Breast epithelium (tissue), 3 donors: ENCODE measurements around the gene MYCL.

ENCODE experiments used
- POLR2A ChIP-seq: fragments of 450-650 bp; IDR thresholded peaks from one replicate; pipeline ENCODE4 v1.6.1; 2016; ENCODE audit warnings: antibody characterized with exemption, mild to moderate bottlenecking, moderate library complexity
- POLR2AphosphoS5 ChIP-seq, 3 donors: sonication (generic); formaldehyde crosslinking; IDR thresholded peaks; one replicate each; pipeline ENCODE4 v1.6.1; 2017; ENCODE audit warnings: antibody characterized with exemption in 3 of 3
- TF ChIP-seq, protein P1 (sequence below), 3 donors: fragments of 450-650 bp; IDR thresholded peaks; one replicate each; pipeline ENCODE4 v1.5.1; 2016 to 2017; ENCODE audit warnings: antibody characterized with exemption in 3 of 3, mild to moderate bottlenecking in 3 of 3, moderate library complexity in 3 of 3

DNA sequence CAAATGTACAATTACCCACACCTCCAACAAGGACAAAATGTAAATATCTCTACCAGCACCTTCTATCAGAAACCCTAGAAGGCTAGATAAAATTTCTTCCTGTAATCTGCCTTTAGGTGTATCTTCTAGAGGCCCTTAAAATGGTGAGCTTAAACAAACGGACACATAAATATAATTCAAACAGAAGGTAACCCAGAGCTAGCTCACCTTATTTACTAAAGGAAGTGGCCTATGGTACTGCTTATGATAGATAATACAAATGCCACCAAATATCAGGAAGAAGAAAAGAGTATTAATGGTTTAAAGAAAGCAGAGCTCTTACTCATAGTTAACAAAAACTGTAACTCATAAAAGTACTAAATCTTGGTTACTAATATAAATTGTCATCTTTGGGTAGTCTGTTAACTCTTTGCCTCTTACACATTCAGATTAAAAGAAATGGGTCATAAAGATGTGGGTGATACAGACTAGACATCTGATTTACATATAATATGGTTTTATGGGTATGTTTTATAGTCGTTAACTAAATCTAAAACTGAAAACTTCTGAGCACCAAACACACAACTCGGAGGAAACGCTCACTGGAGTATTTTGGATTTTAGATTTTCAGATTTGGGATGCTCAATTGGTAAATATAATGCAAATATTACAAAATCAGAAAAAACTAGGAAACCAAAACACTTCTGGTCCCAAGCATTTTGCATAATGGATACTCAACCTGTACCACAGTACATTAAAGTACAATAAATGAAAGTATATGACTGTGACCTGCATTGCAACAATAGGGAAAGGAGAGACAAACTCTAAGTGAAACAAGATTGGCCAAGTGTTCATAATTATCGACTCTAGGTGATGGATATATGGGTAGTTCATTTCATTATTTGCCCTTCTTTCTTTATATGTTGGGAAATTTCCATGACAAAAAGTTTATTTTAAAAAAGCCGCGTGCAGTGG is 41.6 kb downstream of the MYCL start:
- TF ChIP-seq, protein P1, sequence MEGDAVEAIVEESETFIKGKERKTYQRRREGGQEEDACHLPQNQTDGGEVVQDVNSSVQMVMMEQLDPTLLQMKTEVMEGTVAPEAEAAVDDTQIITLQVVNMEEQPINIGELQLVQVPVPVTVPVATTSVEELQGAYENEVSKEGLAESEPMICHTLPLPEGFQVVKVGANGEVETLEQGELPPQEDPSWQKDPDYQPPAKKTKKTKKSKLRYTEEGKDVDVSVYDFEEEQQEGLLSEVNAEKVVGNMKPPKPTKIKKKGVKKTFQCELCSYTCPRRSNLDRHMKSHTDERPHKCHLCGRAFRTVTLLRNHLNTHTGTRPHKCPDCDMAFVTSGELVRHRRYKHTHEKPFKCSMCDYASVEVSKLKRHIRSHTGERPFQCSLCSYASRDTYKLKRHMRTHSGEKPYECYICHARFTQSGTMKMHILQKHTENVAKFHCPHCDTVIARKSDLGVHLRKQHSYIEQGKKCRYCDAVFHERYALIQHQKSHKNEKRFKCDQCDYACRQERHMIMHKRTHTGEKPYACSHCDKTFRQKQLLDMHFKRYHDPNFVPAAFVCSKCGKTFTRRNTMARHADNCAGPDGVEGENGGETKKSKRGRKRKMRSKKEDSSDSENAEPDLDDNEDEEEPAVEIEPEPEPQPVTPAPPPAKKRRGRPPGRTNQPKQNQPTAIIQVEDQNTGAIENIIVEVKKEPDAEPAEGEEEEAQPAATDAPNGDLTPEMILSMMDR (IDR thresholded peaks at IDR 0.05): no peak
- TF ChIP-seq POLR2A: no peak
- TF ChIP-seq POLR2AphosphoS5 (IDR thresholded peaks at IDR 0.05): no peak
